HEK293T (cell line): ENCODE data around the gene FAM120AOS.

Experiments
- CTCF ChIA-PET: fragments of 350-600 bp; formaldehyde crosslinking; extraction: SDS; loops from one replicate; lab custom pipeline; 2021; ENCODE audit warnings: antibody characterized with exemption, inconsistent platforms; lab: Yijun Ruan, JAX
- POLR2A ChIA-PET: fragments of 350-600 bp; formaldehyde crosslinking; extraction: SDS; loops from one replicate; lab custom pipeline; 2020; ENCODE audit warnings: antibody characterized with exemption, inconsistent platforms; lab: Yijun Ruan, JAX
- DNase-seq: peaks from one replicate; pipeline ENCODE4 v3.0.0; 2012; ENCODE audit warnings: mixed read lengths; ENCODE audit errors: extremely low spot score
- ARNT ChIP-seq: fragments of 450-650 bp; IDR thresholded peaks from 2 replicates; pipeline ENCODE4 v1.6.1; 2017; ENCODE audit warnings: mild to moderate bottlenecking
- BHLHE40 ChIP-seq: fragments of 450-650 bp; IDR thresholded peaks from 2 replicates; pipeline ENCODE4 v1.6.1; 2016; ENCODE audit warnings: mild to moderate bottlenecking, moderate library complexity, borderline replicate concordance
- CTBP1 ChIP-seq: fragments of 450-650 bp; IDR thresholded peaks from 2 replicates; pipeline ENCODE4 v1.6.1; 2016; ENCODE audit warnings: borderline replicate concordance
- ELF4 ChIP-seq: fragments of 450-650 bp; IDR thresholded peaks from 2 replicates; pipeline ENCODE4 v1.6.1; 2017; ENCODE audit warnings: antibody characterized with exemption
- FOXA1 ChIP-seq: fragments of 450-650 bp; IDR thresholded peaks from 2 replicates; pipeline ENCODE4 v1.6.1; 2016; ENCODE audit warnings: mild to moderate bottlenecking
- FOXK2 ChIP-seq: fragments of 450-650 bp; IDR thresholded peaks from 2 replicates; pipeline ENCODE4 v1.6.1; 2016; ENCODE audit warnings: mild to moderate bottlenecking
- FOXM1 ChIP-seq: fragments of 450-650 bp; IDR thresholded peaks from 2 replicates; pipeline ENCODE4 v1.6.1; 2017; ENCODE audit warnings: mild to moderate bottlenecking, borderline replicate concordance
- HDGF ChIP-seq: fragments of 450-650 bp; IDR thresholded peaks from 2 replicates; pipeline ENCODE4 v1.6.1; 2017; ENCODE audit warnings: antibody characterized with exemption, borderline replicate concordance
- L3MBTL2 ChIP-seq: fragments of 450-650 bp; conservative IDR thresholded peaks from 2 replicates; pipeline ENCODE4 v1.6.1; 2016; ENCODE audit warnings: mild to moderate bottlenecking
- LEF1 ChIP-seq: fragments of 450-650 bp; IDR thresholded peaks from 2 replicates; pipeline ENCODE4 v1.6.1; 2017; ENCODE audit warnings: mild to moderate bottlenecking, borderline replicate concordance
- NFRKB ChIP-seq: fragments of 450-650 bp; IDR thresholded peaks from 2 replicates; pipeline ENCODE4 v1.6.1; 2016; ENCODE audit warnings: mild to moderate bottlenecking, moderate library complexity
- SP1 ChIP-seq: fragments of 450-650 bp; IDR thresholded peaks from 2 replicates; pipeline ENCODE4 v1.6.1; 2017
- SUZ12 ChIP-seq: fragments of 450-650 bp; IDR thresholded peaks from 2 replicates; pipeline ENCODE4 v1.6.1; 2016; ENCODE audit warnings: mild to moderate bottlenecking
- TARDBP ChIP-seq: fragments of 450-650 bp; IDR thresholded peaks from 2 replicates; pipeline ENCODE4 v1.6.1; 2016
- ZNF384 ChIP-seq: fragments of 450-650 bp; IDR thresholded peaks from 2 replicates; pipeline ENCODE4 v1.6.1; 2016
- TF ChIP-seq, protein P1 (sequence below): fragments of 450-650 bp; IDR thresholded peaks from 2 replicates; pipeline ENCODE4 v1.6.1; 2016

The FAM120AOS gene

GRCh38 chr9:93492327-93492726 lies 38.9 kb upstream of the FAM120AOS start:
- POLR2A ChIA-PET = no interaction called here
- TF ChIP-seq, protein P1, sequence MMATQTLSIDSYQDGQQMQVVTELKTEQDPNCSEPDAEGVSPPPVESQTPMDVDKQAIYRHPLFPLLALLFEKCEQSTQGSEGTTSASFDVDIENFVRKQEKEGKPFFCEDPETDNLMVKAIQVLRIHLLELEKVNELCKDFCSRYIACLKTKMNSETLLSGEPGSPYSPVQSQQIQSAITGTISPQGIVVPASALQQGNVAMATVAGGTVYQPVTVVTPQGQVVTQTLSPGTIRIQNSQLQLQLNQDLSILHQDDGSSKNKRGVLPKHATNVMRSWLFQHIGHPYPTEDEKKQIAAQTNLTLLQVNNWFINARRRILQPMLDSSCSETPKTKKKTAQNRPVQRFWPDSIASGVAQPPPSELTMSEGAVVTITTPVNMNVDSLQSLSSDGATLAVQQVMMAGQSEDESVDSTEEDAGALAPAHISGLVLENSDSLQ = no peak
- no peak for TF ChIP-seq LEF1
- TF ChIP-seq NFRKB = no peak
- no peak for TF ChIP-seq L3MBTL2
- TF ChIP-seq TARDBP = no peak
- TF ChIP-seq SP1 = no peak
- TF ChIP-seq CTBP1 = no peak
- no peak for TF ChIP-seq ZNF384
- TF ChIP-seq FOXM1 = no peak
- no peak for TF ChIP-seq ELF4
- TF ChIP-seq SUZ12 = no peak
- TF ChIP-seq HDGF = no peak
- TF ChIP-seq ARNT = no peak
- no peak for TF ChIP-seq BHLHE40
- no peak for TF ChIP-seq FOXA1
- no peak for TF ChIP-seq FOXK2
- no peak for DNase-seq
- CTCF ChIA-PET = no interaction called here

DNA sequence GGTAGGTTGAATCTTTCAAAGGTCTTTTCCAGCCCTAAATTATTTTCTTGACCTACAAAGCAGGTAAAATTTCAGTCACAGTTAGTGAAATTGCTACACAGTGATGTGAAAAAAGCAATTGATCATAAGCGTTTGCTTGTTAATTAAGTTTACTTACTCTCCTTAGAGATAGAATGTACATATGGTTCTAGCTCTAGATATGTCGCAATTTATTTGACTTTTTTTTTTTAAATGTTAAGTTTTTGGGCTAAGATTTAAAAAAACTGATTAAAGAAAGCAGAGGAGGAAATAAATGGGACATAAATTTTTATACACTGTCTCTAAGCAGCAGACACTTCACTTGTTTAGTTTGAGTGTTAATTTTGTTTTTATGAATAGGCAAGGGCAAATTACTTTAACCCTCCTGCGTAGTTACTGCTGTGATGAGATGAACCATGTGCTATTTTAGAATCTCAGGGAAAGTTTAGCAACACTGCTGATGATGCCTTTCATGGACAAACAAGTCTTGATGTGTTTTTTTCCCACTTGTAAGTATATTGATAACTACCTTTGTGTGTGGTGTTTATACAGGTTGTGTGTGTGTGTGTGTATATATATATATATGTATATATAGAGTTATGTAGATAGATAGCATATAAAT lies 38.3 kb upstream of the FAM120AOS start:
- ChIA-PET CTCF (no interaction called here), POLR2A (no interaction called here)
- TF ChIP-seq, protein P1 = no peak
- TF ChIP-seq ZNF384 = no peak
- TF ChIP-seq SP1 = no peak
- no peak for TF ChIP-seq CTBP1
- TF ChIP-seq NFRKB = no peak
- TF ChIP-seq LEF1 = no peak
- no peak for TF ChIP-seq ARNT
- no peak for TF ChIP-seq FOXK2
- no peak for TF ChIP-seq L3MBTL2
- TF ChIP-seq FOXM1 = no peak
- no peak for TF ChIP-seq SUZ12
- TF ChIP-seq BHLHE40 = no peak
- TF ChIP-seq HDGF = no peak
- no peak for TF ChIP-seq FOXA1
- TF ChIP-seq ELF4 = no peak
- TF ChIP-seq TARDBP = no peak
- DNase-seq = no peak

- ChIA-PET CTCF (no interaction called here), POLR2A (no interaction called here)
- TF ChIP-seq ZNF384 = no peak
- no peak for TF ChIP-seq NFRKB
- no peak for TF ChIP-seq FOXK2
- TF ChIP-seq CTBP1 = no peak
- TF ChIP-seq TARDBP = no peak
- TF ChIP-seq SUZ12 = no peak
- no peak for TF ChIP-seq FOXM1
- TF ChIP-seq FOXA1 = no peak
- DNase-seq = no peak
Observed at GRCh38 chr9:93488244-93488643, 34.9 kb upstream of the FAM120AOS start.

- ChIA-PET CTCF (no interaction called here), POLR2A (no interaction called here)
- TF ChIP-seq HDGF (no peak), L3MBTL2 (no peak), ELF4 (no peak), FOXA1 (no peak)
- no peak for DNase-seq
Observed at GRCh38 chr9:93486268-93486667, 32.9 kb upstream of the FAM120AOS start.

GRCh38 chr9:93483497-93483896 lies 30.1 kb upstream of the FAM120AOS start:
- DNase-seq = no peak
- ChIA-PET POLR2A (no interaction called here), CTCF (no interaction called here)
- TF ChIP-seq ELF4 = no peak
- TF ChIP-seq, protein P1 = peak; percentile 77

- TF ChIP-seq LEF1 (no peak), CTBP1 (no peak), L3MBTL2 (no peak), HDGF (no peak), BHLHE40 (no peak), NFRKB (no peak), SUZ12 (no peak), FOXK2 (no peak), ARNT (no peak), SP1 (no peak), ELF4 (no peak), TARDBP (no peak), FOXA1 (no peak), ZNF384 (no peak)
- TF ChIP-seq, protein P1 = no peak
- ChIA-PET POLR2A (no interaction called here), CTCF (interaction anchor here (1.1 kb wide), 2 partner anchors 9 to 327 kb away, joined by 3 read pairs; no protein-coding TSS in a partner anchor)
- no peak for DNase-seq
Observed at GRCh38 chr9:93480728-93481324, 27.4 kb upstream of the FAM120AOS start.
